Uterus (tissue), 2 donors: ENCODE measurements around the gene UPF3A.

ENCODE experiments used
- CTCF ChIP-seq, 4 experiments: fragments of 200-600 bp in 2 of 4; fragments of 450-650 bp in 2 of 4; sonication (generic) in 2 of 4; IDR thresholded peaks; one replicate each; pipeline ENCODE4 v1.5.1; 2016 to 2019; ENCODE audit warnings: antibody characterized with exemption in 4 of 4, mild to moderate bottlenecking in 2 of 4, moderate library complexity in 1 of 4
- POLR2A ChIP-seq, 2 donors: fragments of 450-650 bp; IDR thresholded peaks; one replicate each; pipeline ENCODE4 v1.6.1; 2016; ENCODE audit warnings: antibody characterized with exemption in 2 of 2, mild to moderate bottlenecking in 1 of 2, moderate library complexity in 1 of 2

GRCh38 chr13:114338959-114339358 lies 57.6 kb downstream of the UPF3A start:
- no peak for TF ChIP-seq CTCF (IDR thresholded peaks at IDR 0.05)
- TF ChIP-seq POLR2A (IDR thresholded peaks at IDR 0.05), result no peak
